Muscle of back (tissue), 13 donors: ENCODE results near the gene DPPA3. TPM values are rescaled to one million over a fixed set of nuclear protein-coding genes. Genes with fewer than 3 reads are reported as not detected.
"Not testable (repeated sequence)": the region's sequence is repeated elsewhere in the genome, so short reads cannot be mapped to it uniquely, and the experiment has no call there.

Source experiments
- DNase-seq, 3 donors: peaks; one replicate each; pipeline versions ENCODE4 v3.0.0 to v3.0.0-alpha.2; 2013
- long read RNA-seq, 9 donors: transcript quantifications; one replicate each; lab custom pipeline, GENCODE V29; 2026
- polyA plus RNA-seq, 10 donors: library from polyadenylated mRNA; unstranded; fragments of 120-200 nt; gene quantifications; one replicate each; pipeline ENCODE4 v1.2.1, GENCODE V29; 2013; ENCODE audit not compliant: insufficient read length in 10 of 10

The DPPA3 gene
- polyA plus RNA-seq: under 1 TPM in 1 of 10 donors, not detected in 9; 0.14 TPM
- long read RNA-seq, donor 1: 0 reads
- long read RNA-seq, donor 2: 0 reads
- long read RNA-seq, donor 3: 0 reads
- long read RNA-seq, donor 4: 0 reads
- long read RNA-seq, donor 5: 0 reads
- long read RNA-seq, donor 6: 0 reads
- long read RNA-seq, donor 7: 0 reads
- long read RNA-seq, donor 8: 0 reads
- long read RNA-seq, donor 9: 0 reads

- DNase-seq: no peak
Measured at GRCh38 chr12:7711133-7711532, at the start of gene DPPA3. TSS of gene DPPA3 (plus strand) at chr12:7711433. CDS start at chr12:7711571, 138 bp downstream.

- no peak for DNase-seq
Measured at GRCh38 chr12:7661741-7662140, 49.5 kb upstream of the DPPA3 start.

GRCh38 chr12:7666595-7666994 is 44.6 kb upstream of the DPPA3 start:
- no peak for DNase-seq

- DNase-seq: no peak
Measured at GRCh38 chr12:7667125-7667524, 44.1 kb upstream of the DPPA3 start.

- DNase-seq: no peak
Measured at GRCh38 chr12:7668171-7668570, 43.1 kb upstream of the DPPA3 start.

- not testable (repeated sequence) for DNase-seq
Measured at GRCh38 chr12:7675455-7675854, 35.8 kb upstream of the DPPA3 start.

- DNase-seq: peak in 2 of 3 donors; percentile 16 to 47
Measured at GRCh38 chr12:7677432-7677888, 33.8 kb upstream of the DPPA3 start.

- DNase-seq: no peak
Measured at GRCh38 chr12:7678744-7679143, 32.5 kb upstream of the DPPA3 start.

- no peak for DNase-seq
Measured at GRCh38 chr12:7679251-7680045, 31.8 kb upstream of the DPPA3 start.

GRCh38 chr12:7681535-7681934 is 29.7 kb upstream of the DPPA3 start:
- DNase-seq: no peak

- DNase-seq: no peak
Measured at GRCh38 chr12:7693793-7694192, 17.4 kb upstream of the DPPA3 start.

GRCh38 chr12:7694556-7695236 is 16.5 kb upstream of the DPPA3 start:
- DNase-seq: no peak

GRCh38 chr12:7695237-7695560 is 16.0 kb upstream of the DPPA3 start:
- no peak for DNase-seq

- DNase-seq: peak in 1 of 3 donors; percentile 24
Measured at GRCh38 chr12:7695566-7696197, 15.6 kb upstream of the DPPA3 start, which contains the start of gene GDF3. TSS of gene GDF3 (minus strand) at chr12:7695775. CDS start at chr12:7695728, 47 bp downstream.

GRCh38 chr12:7705846-7706245 is 5.4 kb upstream of the DPPA3 start:
- DNase-seq: no peak

- DNase-seq: no peak
Measured at GRCh38 chr12:7709969-7710675, 1.1 kb upstream of the DPPA3 start.

- no peak for DNase-seq
Measured at GRCh38 chr12:7712841-7713442, 1.7 kb downstream of the DPPA3 start.

- DNase-seq: no peak
Measured at GRCh38 chr12:7716381-7716780, 5.1 kb downstream of the DPPA3 start.

- no peak for DNase-seq
Measured at GRCh38 chr12:7719946-7720730, 8.9 kb downstream of the DPPA3 start.

- DNase-seq: no peak
Measured at GRCh38 chr12:7723926-7724325, 12.7 kb downstream of the DPPA3 start.
